GM21529 (cell line): Measurements from ENCODE around the gene NEDD4.
"Not testable (repeated sequence)": the region's sequence is repeated elsewhere in the genome, so short reads cannot be mapped to it uniquely, and the experiment has no call there.

Source experiments
- ATAC-seq: cut with Tn5 transposase; IDR thresholded peaks from one replicate; pipeline ENCODE4 v1.9.1; 2021; ENCODE audit not compliant: unreplicated experiment

Gene NEDD4

DNA sequence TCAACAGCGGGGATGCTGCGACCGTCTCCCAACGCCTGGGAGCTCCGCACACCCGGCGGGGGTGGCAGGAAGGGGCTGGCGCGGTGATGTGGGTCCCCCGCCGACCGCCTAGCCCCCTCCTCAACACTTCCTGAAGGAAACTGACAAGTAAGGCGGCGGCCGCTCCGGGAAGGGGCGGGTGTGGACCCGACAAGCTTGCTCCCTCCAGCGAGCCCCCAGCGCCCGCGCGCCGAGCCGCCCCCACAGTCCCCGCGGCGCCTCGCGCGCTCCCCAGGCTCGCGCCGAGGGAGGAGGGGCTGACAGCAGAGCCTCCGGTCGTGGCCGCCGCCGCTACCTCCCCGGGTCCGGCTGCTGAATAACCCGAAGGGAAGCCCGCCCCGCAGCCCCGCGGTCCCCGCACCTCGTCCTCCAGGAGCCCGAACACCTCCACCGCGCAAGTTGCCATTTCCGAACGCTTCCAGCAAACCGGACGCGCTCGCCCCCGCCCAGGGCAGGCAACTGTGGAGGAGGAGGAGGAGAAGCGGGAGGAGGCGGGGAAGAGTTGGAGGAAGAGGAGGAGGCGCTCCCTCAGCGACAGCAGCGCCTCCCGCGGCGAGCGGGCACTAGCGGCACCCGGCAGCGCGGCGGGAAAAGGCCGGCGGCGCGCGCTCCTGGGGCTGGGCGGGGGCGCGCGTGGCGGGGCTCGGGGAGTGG is at the start of gene NEDD4:
TSS of gene NEDD4 (minus strand) at position 502 of the 693 bp plus-strand sequence. CDS start at position 445, 57 bp downstream.
- peak; percentile 90 for ATAC-seq

DNA sequence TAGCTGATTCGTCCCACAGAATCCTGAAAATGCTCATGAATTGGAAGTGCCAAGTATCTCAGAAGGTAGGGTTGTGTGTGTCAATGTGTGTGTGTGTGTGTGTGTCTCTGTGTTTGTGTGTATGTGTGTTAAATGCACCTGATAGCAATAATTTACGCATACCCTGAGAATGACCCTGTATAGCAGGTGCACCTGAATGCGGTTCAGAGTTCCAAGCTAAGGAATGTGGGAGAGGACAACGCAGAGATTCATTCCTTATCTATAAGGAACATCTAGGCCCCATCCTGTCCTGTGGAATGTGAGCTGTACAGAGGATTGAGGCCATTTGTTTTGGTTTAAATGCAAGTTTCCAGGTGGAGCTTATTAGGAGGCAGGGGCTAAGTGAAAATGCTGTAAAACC is 49.1 kb upstream of the NEDD4 start:
- ATAC-seq: no peak

DNA sequence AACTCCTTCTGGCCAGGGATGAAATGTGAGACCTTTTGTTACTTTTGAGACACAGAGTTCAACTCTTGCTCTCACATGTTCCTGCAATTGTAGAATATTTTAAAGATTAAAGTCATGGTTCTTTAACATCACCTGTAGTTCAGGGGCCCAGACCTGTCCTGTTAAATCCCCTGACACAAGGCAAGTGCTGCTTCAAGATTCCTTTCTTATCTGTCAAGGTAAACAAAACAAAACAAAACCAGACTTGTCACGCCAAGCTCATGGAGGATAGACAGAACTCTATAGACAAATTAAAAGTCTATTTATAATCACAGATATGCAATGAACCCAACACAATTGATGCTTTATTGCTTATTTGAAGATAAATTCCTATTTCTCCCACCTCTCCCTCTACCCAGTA is 48.6 kb upstream of the NEDD4 start:
- no peak for ATAC-seq

DNA sequence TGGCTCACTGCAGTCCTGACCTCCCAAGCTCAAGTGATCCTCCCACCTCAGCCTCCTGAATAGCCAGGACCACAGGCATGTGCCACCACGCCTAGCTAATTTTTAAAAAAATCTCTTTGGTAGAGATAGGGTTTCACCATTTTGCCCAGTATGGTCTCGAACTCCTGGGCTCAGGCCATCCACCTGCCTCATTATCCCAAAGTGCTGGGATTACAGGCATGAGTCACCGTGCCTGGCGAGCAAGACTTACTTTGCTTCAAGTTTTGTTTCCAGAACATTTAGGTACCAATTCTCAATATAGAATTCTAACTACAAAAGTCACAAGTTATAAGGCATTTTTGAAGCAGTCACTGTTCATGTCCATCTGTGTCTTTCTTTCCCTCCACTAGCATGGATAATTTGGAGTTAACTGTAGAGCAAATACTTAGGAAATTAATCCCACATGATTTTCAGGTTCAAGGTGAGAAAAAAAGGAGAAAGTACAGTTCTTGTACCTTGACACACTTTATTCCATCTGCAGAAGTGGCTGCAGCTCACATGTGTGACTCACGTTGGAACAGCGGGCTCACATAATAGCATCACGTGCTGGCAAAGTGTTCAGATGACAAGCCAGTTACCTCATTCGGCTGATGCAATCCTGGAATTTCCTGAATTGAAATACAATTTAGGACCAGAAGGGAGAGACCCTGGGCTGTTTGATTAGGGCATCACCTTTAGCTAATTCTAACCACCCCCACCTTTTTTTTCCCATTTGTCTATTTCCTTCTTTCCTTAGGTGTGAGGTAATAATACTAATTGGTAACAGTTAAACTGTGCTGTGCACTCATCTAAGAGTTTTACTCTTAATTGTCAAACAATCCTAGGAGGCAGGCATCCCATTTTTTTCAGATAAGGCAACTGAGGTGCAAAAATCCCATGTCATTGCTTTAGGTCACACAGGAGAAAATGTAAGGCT is 46.9 kb upstream of the NEDD4 start:
- no peak for ATAC-seq

DNA sequence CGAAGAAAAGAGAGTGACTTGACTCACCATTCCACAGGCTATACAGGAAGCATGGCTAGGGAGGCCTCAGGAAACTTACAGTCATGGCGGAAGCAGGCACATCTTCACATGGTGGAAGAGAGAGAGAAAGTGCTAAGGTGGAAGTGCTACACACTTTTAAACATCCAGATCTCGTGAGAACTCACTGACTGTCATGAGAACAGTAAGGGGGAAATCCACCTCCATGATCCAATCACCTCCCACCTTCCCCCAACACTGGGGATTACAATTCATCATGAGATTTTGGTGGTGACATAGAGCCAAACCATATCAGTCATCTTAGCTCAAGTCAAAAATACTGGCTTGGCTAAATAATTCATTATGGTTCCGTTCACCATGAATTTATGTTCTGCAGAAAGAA is 45.3 kb upstream of the NEDD4 start:
- no peak for ATAC-seq

DNA sequence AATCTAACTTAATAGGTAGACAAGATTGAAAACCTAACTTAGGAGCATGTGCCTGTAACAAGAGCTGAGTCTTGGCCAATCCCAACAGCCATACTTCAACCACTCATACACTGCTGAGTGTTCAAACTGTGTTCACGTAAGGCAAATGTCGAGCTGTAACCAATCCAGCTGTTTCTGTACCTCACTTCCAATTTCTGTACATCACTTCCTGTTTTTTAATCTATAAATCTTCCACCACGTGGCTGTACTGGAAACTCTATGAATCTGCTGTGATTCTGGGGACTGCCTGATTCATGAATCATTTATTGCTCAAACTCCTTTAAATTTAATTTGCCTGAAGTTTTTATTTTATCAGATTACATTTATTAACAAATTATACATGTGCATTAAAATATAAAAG is 44.6 kb upstream of the NEDD4 start:
- ATAC-seq: no peak

DNA sequence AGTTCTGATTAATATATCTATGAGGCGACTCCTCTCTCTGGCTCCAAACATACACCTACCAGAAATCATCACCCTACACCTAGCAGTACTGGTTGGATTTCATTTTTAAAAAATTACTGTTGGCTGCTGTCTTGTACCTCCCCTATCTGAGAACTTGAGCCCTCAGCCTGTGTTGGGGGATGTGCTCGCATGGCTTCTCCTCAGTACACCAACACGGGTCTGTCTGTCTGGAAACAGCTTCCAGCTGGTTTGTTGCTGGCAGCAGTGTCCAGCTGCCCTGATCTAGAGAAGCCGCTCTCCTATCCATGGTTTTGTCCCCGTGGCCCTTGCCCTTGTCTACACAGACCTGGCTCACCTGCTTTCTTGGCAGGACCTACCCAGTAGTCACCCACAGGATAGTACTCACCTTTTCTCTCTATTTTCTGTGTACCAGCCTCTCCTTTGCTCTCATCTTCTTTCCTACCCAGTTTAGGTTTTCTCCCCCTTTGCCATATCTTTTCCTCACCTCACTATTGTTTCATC is 43.2 kb upstream of the NEDD4 start:
- ATAC-seq: no peak

DNA sequence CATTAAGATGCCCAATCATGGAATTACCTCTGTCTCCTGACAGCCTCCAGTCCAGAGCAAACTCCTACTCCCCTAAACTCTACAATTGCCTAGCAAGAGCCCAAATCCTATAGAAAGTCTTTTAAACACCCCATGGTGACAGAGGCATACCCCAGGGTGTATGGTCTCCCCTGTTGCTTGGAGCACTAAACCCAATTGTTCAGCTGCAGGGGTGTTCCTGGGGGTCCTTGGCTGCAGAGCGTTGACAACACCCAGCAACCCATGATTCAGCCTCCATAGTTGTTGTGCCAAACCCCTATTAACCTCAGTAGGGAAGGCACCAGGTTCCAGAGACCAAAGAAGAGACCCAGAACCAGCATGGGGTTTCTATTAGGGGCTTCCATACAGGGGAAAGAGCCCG is 41.8 kb upstream of the NEDD4 start:
- no peak for ATAC-seq

DNA sequence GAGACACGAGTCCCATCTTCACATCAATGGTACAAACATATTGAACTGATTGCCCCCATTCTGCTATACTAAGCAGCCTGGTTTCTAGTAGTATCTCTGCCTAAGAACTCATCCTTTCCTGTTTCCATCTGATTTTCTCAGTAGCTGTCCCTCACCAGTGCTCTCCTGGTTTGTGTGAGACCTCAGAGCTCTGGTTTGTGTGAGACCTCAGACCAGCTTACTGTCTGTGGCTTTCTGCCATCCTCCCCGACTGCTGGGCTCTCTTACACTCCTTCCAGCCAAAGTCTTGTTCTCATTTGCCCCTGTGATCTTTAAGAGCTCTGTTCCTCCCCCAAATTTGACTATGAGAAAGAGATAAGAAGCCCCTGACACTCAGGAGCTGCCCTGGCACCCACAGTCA is 41.1 kb upstream of the NEDD4 start:
- no peak for ATAC-seq

DNA sequence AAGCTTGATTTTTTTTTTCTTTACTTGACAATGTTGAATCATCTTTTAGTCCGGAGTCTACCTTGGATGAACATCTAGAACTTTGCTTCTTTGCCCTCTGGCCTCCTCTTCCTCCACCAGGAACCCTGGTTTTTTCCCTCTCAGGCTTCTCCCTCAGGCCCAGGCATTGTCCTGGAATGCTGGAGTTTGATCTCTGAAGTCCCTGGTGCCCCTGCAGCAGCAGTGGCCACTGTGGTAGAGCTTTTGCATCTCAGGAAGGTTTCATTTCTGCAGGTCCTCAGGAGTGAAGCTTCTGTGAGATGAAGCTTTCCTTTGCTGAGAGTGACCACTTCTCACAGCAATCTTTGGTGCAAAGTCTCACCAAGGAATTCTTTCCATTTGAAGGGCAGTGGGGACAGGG is 39.0 kb upstream of the NEDD4 start:
- ATAC-seq: no peak

DNA sequence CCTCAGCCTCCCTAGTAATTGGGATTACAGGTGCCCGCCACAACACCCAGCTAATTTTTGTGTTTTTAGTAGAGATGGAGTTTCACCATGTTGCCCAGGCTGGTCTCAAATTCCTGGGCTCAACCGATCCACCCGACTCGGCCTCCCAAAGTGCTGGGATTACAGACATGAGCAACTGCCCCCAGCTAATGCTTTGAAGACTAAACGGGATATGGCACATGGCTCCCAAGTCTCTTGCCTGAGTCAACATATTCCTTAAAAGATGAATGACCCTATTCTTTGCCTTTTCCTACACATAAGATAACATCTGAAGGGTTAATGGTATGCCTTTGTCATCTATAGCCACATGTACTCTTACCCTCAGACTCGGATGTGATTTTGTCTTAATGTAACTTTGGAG is 38.4 kb upstream of the NEDD4 start:
- no peak for ATAC-seq

DNA sequence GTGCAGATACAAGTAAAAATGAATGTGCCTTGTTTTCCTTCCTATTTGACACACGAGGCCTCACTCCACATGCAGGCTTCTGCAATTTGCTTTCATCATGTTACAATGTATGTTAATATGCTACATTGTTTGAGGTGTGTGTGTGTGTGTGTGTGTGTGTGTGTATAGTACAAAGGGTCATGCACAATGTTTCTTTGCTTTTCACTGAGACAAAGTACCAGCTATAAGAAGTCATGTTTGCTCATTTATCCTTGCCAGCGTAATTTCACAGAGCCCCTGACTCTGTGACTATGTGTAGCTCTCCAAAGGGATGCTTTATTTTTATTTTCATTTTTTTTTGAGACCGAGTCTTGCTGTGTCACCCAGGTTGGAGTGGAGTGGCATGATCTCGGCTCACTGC is 38.0 kb upstream of the NEDD4 start:
- ATAC-seq: no peak

DNA sequence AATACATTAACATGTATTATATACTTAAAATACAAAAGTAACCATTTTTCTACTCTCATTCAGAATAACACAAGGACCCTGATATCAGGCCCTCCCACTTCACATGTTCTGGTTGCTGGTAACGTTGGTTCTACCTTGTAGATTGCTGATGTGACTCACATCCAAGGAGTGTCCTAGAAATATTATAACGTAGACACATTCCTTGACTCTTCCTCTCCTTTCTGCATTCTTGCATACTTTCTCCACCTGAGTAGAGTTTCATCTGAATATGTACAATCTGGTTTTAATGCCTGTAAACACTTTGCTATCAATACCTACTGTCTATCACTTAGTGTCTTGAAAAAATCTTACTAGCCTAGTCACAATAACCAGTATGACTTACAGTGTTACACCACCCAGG is 35.0 kb upstream of the NEDD4 start:
- ATAC-seq: no peak

DNA sequence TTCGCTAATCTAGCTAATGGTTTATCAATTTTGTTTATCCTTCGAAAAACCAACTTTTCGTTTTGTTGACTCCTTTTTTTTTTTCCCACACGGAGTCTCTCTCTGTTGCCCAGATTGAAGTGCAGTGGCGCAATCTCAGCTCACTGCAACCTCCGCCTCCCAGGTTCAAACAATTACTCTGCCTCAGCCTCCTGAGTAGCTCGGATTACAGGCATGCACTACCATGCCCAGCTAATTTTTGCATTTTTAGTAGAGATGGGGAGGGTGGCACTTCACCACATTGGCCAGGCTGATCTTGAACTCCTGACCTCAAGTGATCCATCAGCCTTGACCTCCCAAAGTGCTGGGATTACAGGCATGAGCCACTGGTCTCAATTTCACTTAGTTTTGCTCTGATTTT is 29.7 kb upstream of the NEDD4 start:
- not testable (repeated sequence) for ATAC-seq

DNA sequence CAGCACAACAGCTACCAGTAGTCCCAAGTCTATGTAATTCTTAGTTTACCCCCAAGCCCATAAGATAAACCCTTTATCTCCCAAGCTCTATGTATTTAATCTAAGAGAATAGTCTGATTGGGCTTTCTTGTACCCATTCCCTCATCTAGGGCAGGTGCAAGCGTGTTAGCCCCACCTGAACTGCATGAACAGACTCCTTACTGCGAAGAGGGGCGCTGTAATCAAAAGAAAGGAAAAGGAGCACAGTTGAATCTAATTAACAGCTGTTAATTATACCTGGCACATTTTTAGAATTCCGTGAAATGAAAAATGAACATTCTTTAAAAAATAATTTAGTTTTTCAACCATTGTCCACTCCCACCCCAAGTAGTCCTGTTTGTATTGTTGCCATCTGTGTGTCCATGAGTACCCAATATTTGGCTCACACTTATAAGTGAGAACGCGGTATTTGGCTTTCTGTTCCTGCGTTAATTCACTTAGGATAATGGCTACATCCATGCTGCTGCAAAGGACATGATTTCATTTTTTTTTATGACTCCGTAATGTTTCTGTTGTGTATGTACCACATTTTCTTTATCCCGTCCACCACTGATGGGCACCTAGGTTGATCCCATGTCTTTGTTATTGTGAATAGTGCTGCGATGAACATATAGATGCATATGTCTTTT is 26.5 kb upstream of the NEDD4 start:
- no peak for ATAC-seq

DNA sequence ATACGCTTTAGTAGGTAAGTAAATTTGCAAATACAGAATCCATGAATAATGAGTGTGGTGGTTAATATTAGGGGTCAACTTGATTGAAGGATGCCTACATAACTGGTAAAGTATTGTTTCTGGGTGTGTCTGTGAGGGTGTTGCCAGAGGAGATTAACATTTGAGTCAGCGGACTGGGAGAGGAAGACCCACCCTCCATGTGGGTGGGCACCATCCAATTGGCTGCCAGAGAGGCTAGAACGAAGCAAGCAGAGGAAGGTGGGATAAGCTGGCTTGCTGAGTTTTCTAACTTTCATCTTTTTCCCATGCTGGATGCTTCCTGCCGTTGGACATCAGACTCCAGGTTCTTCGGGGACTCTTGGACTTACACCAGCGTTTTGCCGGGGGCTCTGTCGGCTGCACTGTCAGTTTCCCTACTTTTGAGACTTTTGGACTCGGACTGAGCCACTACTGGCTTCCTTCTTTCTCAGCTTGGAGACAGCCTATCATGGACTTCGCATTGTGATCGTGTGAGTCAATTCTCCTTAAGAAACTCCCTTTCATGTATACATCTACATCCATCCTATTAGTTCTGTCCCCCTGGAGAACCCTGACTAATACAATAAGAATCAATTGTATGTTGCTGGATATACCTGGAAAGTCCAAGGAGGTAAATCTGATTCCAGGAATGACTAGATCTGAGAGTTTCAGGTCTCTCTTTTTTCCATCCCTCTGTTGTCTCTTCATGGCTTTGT is 25.8 kb upstream of the NEDD4 start:
- no peak for ATAC-seq

DNA sequence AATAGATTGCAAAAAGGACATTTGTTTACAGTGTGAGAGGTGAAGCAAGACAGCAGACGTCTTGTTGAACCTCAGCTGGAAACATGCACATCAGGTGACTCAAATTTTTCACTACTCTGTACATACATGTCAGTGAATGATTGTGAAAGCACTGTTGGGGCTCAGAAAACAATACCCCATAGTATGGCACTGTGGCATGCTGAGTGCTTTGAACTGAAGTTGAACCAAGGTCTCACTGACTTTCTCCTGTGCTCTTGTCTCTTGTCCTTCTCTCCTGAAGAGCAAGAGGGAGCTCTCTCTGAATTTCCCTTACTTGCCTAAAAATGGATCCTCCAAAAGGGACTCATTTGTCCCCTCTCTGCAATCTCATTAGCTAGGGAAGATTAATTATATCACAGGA is 24.5 kb upstream of the NEDD4 start:
- no peak for ATAC-seq

DNA sequence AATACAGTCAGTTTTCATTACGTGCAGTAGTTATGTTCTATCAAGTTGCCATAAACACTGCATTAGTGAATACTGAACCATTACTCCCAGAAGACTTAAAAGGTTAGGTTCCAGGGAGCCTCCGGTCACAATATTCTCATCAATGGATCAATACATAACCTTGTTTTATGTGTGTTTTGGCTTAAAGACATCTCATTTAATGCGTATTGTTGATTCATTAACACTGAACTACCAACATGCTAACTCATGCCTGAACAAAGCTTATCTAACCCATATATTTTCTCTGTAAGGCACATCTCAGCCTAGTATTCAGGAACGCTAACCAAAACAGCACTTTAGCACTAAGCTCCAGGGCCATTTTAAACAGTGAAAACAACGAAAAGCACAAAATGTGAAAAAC is 24.1 kb upstream of the NEDD4 start:
- ATAC-seq: no peak

DNA sequence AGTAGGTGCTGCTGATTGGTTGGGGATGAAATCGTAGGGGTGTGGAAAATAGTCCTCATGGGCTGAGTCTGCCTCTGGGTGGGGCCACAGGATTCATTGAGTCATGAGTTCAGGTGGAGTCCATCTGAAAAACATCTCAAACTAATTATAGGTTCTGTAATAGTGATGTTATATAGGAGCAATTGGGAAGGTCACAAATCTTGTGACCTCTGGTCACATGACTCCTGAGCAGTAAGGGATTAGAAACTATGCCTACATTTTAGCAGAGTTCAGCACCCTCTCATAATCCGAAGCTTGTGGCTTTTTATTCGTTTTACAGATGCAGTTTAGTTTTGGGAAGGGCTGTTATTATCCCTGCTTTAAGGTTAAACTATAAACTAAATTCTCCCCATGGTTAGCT is 22.9 kb upstream of the NEDD4 start:
- ATAC-seq: no peak

DNA sequence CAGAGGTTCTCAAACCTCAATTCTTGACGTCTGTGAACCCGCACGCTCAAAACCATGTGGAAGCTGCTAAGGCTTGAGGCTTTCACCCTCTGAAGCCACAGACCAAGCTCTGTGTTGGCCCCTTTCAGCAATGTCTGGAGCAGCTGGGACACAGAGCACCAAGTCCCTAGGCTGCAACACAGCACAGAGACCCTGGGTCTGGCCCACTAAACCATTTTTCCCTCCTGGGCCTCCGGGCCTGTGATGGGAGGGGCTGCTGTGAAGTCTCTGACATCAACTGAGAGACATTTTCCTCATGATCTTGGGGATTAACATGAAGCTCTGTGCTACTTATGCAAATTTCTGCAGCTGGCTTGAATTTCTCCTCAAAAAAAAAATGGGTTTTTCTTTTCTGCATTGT is 21.3 kb upstream of the NEDD4 start:
- no peak for ATAC-seq

DNA sequence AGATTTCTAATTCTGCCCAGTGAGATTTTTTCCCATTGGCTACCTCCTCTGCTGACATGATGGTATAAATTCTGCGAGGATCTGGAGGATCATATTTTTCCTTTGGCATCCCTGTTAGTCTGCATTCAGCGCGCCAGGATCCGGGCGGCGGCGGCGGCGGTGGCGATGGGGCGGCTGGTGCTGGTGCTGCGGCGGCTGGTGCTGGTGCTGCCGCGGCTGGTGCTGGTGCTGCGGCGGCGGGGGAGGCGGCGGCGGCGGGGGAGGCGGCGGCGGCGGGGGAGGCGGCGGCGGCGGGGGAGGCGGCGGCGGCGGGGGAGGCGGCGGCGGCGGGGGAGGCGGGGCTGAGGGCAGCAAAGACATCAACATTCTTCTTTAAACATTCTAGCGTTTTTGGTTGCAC is 13.6 kb upstream of the NEDD4 start:
- not testable (repeated sequence) for ATAC-seq
